22Rv1 (cell line): Measurements from ENCODE around the gene TSPAN18.

ENCODE experiments used
- H3K27ac ChIP-seq: fragments of 450-650 bp; 2 replicates; pipeline ENCODE4 v1.5.1; 2017
- ZFX ChIP-seq: fragments of 450-650 bp; IDR thresholded peaks from 2 replicates; pipeline ENCODE4 v1.6.1; 2017; ENCODE audit warnings: antibody characterized with exemption, borderline replicate concordance
- TF ChIP-seq, protein P1 (sequence below): fragments of 450-650 bp; IDR thresholded peaks from 2 replicates; pipeline ENCODE4 v1.5.1; 2017; ENCODE audit warnings: mild to moderate bottlenecking

Gene TSPAN18

DNA sequence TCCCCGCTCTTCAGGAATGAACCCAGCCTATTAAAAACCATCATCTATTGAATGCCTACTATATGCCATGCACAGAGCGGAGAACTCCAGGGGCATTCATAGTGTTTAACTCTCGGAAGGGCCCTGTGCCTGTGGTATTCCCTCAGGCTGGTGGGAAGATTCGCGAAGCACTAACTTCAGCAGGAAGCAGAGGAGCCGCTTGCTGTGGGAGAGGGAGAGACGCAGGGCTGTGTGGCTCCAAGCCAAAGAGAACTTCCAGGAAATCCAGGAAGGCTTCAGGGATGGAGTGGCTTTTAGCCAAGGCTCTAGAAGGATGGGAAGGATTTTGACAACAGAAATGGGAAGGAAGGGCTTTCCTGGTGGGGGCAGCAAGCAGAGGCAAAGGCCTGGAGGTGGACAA is 120.1 kb downstream of the TSPAN18 start:
- no peak for TF ChIP-seq ZFX
- TF ChIP-seq, protein P1, sequence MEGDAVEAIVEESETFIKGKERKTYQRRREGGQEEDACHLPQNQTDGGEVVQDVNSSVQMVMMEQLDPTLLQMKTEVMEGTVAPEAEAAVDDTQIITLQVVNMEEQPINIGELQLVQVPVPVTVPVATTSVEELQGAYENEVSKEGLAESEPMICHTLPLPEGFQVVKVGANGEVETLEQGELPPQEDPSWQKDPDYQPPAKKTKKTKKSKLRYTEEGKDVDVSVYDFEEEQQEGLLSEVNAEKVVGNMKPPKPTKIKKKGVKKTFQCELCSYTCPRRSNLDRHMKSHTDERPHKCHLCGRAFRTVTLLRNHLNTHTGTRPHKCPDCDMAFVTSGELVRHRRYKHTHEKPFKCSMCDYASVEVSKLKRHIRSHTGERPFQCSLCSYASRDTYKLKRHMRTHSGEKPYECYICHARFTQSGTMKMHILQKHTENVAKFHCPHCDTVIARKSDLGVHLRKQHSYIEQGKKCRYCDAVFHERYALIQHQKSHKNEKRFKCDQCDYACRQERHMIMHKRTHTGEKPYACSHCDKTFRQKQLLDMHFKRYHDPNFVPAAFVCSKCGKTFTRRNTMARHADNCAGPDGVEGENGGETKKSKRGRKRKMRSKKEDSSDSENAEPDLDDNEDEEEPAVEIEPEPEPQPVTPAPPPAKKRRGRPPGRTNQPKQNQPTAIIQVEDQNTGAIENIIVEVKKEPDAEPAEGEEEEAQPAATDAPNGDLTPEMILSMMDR, result no peak
- no peak overlapping the region for H3K27ac ChIP-seq

DNA sequence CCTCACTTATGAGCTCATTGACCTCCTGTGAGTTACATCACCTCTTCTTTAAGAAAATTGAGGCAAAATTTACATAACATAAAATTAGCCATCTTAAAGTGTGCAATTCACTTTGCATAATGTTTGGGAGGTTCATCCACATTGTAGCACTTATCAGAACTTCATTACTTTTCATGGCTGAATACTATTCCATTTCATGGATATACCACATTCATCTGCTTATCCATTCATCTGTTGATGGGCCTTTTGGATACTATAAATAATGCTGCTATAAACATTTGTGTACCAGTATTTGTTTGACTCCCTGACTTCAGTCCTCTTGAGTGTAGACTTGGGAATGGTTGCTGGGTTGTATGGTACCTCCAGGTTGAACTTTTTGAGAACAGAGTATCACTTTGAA is 120.6 kb downstream of the TSPAN18 start:
- TF ChIP-seq, protein P1, result no peak
- TF ChIP-seq ZFX, result no peak
- H3K27ac ChIP-seq, result no peak overlapping the region

DNA sequence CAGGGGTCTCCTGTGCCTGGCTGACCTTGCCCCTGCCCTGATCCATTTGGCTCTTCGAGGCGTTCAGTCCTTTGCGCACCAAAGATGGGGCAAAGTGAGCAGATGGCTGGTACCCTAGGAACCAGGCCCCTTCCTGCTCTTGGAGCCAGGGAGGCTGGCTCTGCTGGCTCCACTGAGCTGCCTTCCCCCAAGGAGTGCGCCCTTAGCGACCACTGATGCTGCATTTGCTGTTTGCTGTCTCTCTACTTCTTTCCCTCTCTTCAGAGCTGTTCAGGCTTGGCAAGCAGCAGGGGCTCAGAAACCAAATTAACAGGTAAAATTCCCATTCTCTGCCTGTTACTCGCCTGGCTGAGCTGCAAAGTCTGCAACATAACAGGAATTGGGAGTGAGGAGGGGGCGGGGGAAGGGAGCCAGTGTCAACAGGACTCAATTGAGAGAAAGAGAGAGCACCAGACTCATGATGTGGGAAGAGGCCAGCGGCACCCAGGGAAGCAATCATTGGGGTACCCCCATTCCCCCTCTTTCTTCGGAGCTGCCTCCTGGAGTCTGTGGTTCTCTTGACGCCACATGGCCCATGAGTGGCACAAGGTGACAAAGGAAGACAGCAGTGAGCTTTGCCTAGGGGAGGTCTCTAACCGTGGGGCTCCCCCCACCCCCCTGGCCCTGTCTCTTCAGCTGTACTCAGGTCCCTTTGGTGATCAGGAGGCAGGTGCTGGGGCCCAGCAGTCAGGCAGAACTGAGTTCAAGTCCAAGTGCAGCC is 121.6 kb downstream of the TSPAN18 start:
- no peak for TF ChIP-seq ZFX
- TF ChIP-seq, protein P1, result no peak
- H3K27ac ChIP-seq, result no peak overlapping the region

DNA sequence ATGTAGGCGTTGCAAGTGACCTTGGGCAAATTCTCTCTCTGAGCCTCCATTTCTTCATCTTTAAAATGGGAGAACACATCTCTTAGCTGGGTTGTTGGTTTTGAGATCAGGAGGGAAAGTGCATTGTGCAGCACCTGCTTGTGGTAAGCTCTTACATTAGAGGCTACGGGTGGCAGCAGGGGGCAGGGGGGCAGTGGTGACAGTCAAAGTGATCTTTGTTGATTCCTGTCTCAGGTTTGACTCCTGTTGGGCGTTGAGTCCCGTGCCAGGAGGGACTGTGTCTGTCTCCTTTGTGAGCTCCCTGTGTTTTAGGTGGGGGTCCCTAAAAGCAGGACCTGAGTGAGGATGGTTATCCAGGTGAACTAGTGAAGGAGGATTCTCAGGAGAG is 122.2 kb downstream of the TSPAN18 start:
- H3K27ac ChIP-seq, result no peak overlapping the region
- TF ChIP-seq, protein P1, result no peak
- no peak for TF ChIP-seq ZFX

DNA sequence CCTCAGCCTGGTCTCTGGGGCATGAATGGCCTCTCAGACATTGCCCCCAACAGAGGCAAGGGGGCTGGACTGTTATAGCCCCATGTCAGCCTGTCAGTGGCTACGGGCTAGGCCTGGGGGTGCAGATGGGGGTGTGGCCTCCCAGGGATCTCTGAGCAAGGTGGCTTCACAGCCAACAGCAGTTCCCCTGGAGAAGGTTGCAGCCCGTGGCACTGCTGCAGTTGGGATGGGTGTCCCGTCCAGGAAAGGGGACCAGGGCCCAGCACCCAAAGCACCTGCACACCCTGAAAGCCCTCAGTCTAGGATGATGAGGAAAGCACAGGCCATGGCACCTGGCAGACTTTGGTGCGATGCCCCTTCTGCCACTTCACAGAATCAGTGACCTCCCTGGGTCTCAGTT is 122.7 kb downstream of the TSPAN18 start:
- H3K27ac ChIP-seq, result no peak overlapping the region
- TF ChIP-seq ZFX, result no peak
- TF ChIP-seq, protein P1, result no peak

DNA sequence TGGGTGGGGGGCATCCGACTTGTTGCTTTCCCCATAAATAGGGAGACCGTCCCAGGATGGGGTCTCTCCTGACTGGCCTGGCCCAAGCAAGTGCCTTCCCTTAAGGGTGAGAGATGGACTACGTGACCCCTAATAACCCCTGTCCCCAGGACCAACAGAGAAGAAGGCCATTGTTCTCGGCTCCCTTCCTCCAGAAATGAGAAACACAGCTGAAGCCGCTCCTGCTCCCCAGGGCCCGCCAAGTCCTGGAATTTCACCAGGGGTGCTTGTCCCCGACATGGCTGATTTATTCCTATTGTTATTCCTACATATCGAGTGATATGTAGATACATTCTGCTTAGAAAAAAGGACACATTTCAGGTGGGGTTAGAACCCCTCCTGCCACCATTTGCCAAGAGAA is 123.2 kb downstream of the TSPAN18 start:
- TF ChIP-seq, protein P1, result no peak
- no peak for TF ChIP-seq ZFX
- no peak overlapping the region for H3K27ac ChIP-seq

DNA sequence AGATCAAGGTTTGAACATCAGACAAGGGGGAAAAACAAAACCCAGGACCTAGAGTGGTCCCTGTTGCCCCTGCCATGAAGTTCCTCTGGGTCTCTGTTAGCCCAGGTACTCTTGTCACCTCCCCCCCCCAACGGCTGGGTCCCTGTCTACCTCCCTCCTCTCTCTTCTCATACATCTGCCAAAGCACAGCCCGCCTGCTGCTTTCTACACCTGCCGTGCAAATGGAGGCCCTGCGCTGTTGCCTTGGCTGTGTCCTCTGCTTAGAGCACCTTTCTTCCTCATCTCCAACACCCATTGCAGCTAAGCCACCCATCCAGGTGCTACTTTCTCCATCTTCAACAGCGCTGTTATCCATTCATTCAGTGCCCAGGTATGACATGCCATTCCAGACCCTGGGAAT is 124.7 kb downstream of the TSPAN18 start:
- TF ChIP-seq, protein P1, result no peak
- TF ChIP-seq ZFX, result no peak

More for the DNA sequence above, 124.7 kb downstream of the TSPAN18 start:
- H3K27ac ChIP-seq, result no peak overlapping the region
